Fibroblast of pulmonary artery (primary cell): Measurements from ENCODE around the gene PRLHR.

Experiments
- DNase-seq: peaks from one replicate; pipeline ENCODE4 v3.0.0-alpha.2; 2010; ENCODE audit warnings: low read depth
- H3K4me3 ChIP-seq: replicated peaks from 2 replicates; pipeline ENCODE4 v1.5.1; 2011; ENCODE audit warnings: low read depth, mild to moderate bottlenecking, control low read depth, low read length, moderate library complexity
- CTCF ChIP-seq: IDR thresholded peaks from 2 replicates; pipeline ENCODE4 v1.5.1; 2011; ENCODE audit warnings: mild to moderate bottlenecking, control low read depth, low read length, inconsistent platforms; ENCODE audit errors: missing control alignments

Gene PRLHR

GRCh38 chr10:118583611-118584010 lies 11.8 kb downstream of the PRLHR start:
- no peak overlapping the region for H3K4me3 ChIP-seq
- DNase-seq: no peak
- no peak for TF ChIP-seq CTCF

GRCh38 chr10:118582511-118582910 lies 12.9 kb downstream of the PRLHR start:
- no peak overlapping the region for H3K4me3 ChIP-seq
- no peak for DNase-seq
- no peak for TF ChIP-seq CTCF

- no peak for TF ChIP-seq CTCF
- H3K4me3 ChIP-seq: no peak overlapping the region
- DNase-seq: no peak
Measured at GRCh38 chr10:118581340-118581739, 14.1 kb downstream of the PRLHR start.

- no peak for DNase-seq
- TF ChIP-seq CTCF: no peak
- H3K4me3 ChIP-seq: no peak overlapping the region
Measured at GRCh38 chr10:118580702-118581101, 14.7 kb downstream of the PRLHR start.

GRCh38 chr10:118573512-118573911 lies 21.9 kb downstream of the PRLHR start:
- TF ChIP-seq CTCF: no peak
- no peak overlapping the region for H3K4me3 ChIP-seq
- no peak for DNase-seq

- no peak overlapping the region for H3K4me3 ChIP-seq
- no peak for TF ChIP-seq CTCF
- no peak for DNase-seq
Measured at GRCh38 chr10:118572256-118573041, 23.0 kb downstream of the PRLHR start.

- peak; percentile 58 for DNase-seq
- TF ChIP-seq CTCF: no peak
- H3K4me3 ChIP-seq: no peak overlapping the region
Measured at GRCh38 chr10:118571123-118571522, 24.3 kb downstream of the PRLHR start.
